GM23338 (cell line): ENCODE data around the gene SND1. TPM values are rescaled to one million over a fixed set of nuclear protein-coding genes. Genes with fewer than 3 reads are reported as not detected.

Experiments
- ATAC-seq: fragments of 200-7000 bp; cut with Tn5 transposase; 3 replicates; pipeline ENCODE4 v1.9.1; 2020
- DNase-seq: peaks from one replicate; pipeline ENCODE4 v3.0.0-alpha.2; 2015; ENCODE audit warnings: low spot score
- H2AFZ ChIP-seq: fragments of 200-600 bp; sonication (generic); 2 replicates; pipeline ENCODE4 v1.8.0; 2016; ENCODE audit warnings: antibody characterized with exemption, mild to moderate bottlenecking, moderate library complexity
- H3F3A ChIP-seq: fragments of 200-600 bp; sonication (generic); replicated peaks from 2 replicates; pipeline ENCODE4 v1.8.0; 2017; ENCODE audit warnings: antibody characterized with exemption, mixed run types, low read depth
- H3K27ac ChIP-seq: fragments of 200-600 bp; sonication (generic); 2 replicates; pipeline ENCODE4 v1.6.1; 2016; ENCODE audit warnings: low read depth
- H3K27me3 ChIP-seq: fragments of 200-600 bp; sonication (generic); 2 replicates; pipeline ENCODE4 v1.8.0; 2016; ENCODE audit warnings: mild to moderate bottlenecking, mixed run types, moderate library complexity; ENCODE audit not compliant: insufficient read depth
- H3K36me3 ChIP-seq: fragments of 200-600 bp; sonication (generic); 2 replicates; pipeline ENCODE4 v1.8.0; 2016; ENCODE audit warnings: mild to moderate bottlenecking; ENCODE audit not compliant: insufficient read depth
- H3K4me1 ChIP-seq: fragments of 200-600 bp; sonication (generic); 2 replicates; pipeline ENCODE4 v1.8.0; 2016; ENCODE audit warnings: mild to moderate bottlenecking, moderate library complexity; ENCODE audit not compliant: insufficient read depth
- H3K4me2 ChIP-seq: fragments of 200-600 bp; sonication (generic); 2 replicates; pipeline ENCODE4 v1.7.1; 2017; ENCODE audit warnings: mixed run types
- H3K4me3 ChIP-seq: fragments of 200-600 bp; sonication (generic); 2 replicates; pipeline ENCODE4 v1.6.1; 2016; ENCODE audit warnings: mixed run types
- H3K79me2 ChIP-seq: fragments of 200-600 bp; sonication (generic); replicated peaks from 2 replicates; pipeline ENCODE4 v1.8.0; 2017; ENCODE audit warnings: mild to moderate bottlenecking; ENCODE audit not compliant: insufficient read depth
- H3K9me2 ChIP-seq: fragments of 200-600 bp; sonication (generic); 2 replicates; pipeline ENCODE4 v1.8.0; 2017; ENCODE audit not compliant: insufficient read depth
- H4K20me1 ChIP-seq: fragments of 200-600 bp; sonication (generic); replicated peaks from 2 replicates; pipeline ENCODE4 v1.8.0; 2017; ENCODE audit warnings: mild to moderate bottlenecking; ENCODE audit not compliant: insufficient read depth
- H3K27ac Mint-ChIP-seq: 2 replicates; pipeline ENCODE4 v1.8.0; 2020; ENCODE audit warnings: inconsistent platforms, mild to moderate bottlenecking, moderate library complexity, mixed read lengths
- H3K27me3 Mint-ChIP-seq: 3 replicates; pipeline ENCODE4 v1.8.0; 2022; ENCODE audit warnings: low read depth, mild to moderate bottlenecking, moderate library complexity, mixed read lengths, inconsistent platforms; ENCODE audit not compliant: insufficient read depth, poor library complexity
- H3K36me3 Mint-ChIP-seq: 3 replicates; pipeline ENCODE4 v1.8.0; 2021; ENCODE audit warnings: low read depth, mild to moderate bottlenecking, inconsistent platforms, moderate library complexity, mixed read lengths
- H3K4me1 Mint-ChIP-seq: 3 replicates; pipeline ENCODE4 v1.8.0; 2020; ENCODE audit warnings: mild to moderate bottlenecking, inconsistent platforms, mixed read lengths
- H3K4me3 Mint-ChIP-seq: 3 replicates; pipeline ENCODE4 v1.8.0; 2021; ENCODE audit warnings: moderate library complexity, mild to moderate bottlenecking, inconsistent platforms, mixed read lengths
- H3K9me3 Mint-ChIP-seq: 3 replicates; pipeline ENCODE4 v1.8.0; 2020; ENCODE audit warnings: moderate library complexity, mild to moderate bottlenecking, inconsistent platforms, mixed read lengths
- ETS1 ChIP-seq: IDR thresholded peaks from 2 replicates; pipeline ENCODE4 v1.6.1; 2016; ENCODE audit warnings: antibody characterized with exemption
- EZH2 ChIP-seq: fragments of 200-600 bp; sonication (generic); IDR thresholded peaks from one replicate; pipeline ENCODE4 v1.8.0; 2017; ENCODE audit warnings: antibody characterized with exemption, mild to moderate bottlenecking, low read depth; ENCODE audit not compliant: unreplicated experiment
- EZH2phosphoT487 ChIP-seq: fragments of 200-600 bp; sonication (generic); IDR thresholded peaks from one replicate; pipeline ENCODE4 v1.8.1; 2018; ENCODE audit warnings: antibody characterized with exemption; ENCODE audit not compliant: unreplicated experiment
- NANOG ChIP-seq: IDR thresholded peaks from 2 replicates; pipeline ENCODE4 v1.6.1; 2016; ENCODE audit warnings: antibody characterized with exemption, borderline replicate concordance
- POLR2AphosphoS5 ChIP-seq: IDR thresholded peaks from 2 replicates; pipeline ENCODE4 v1.6.1; 2016; ENCODE audit warnings: antibody characterized with exemption, low read depth
- STAT1 ChIP-seq: IDR thresholded peaks from one replicate; pipeline ENCODE4 v1.6.1; 2016; ENCODE audit warnings: antibody characterized with exemption; ENCODE audit not compliant: unreplicated experiment
- ZNF462 ChIP-seq: fragments of 250-450 bp; sonication (Bioruptor Pico); IDR thresholded peaks from 2 replicates; pipeline ENCODE4 v1.5.0; 2020; ENCODE audit warnings: mild to moderate bottlenecking, moderate library complexity
- polyA plus RNA-seq: library from polyadenylated mRNA; unstranded; fragments of >200 nt; fragmentation: Nextera tagmentation; extraction: Ambion mirVana; gene quantifications from 2 replicates; pipeline ENCODE4 v1.2.1, GENCODE V29; 2016
- total RNA-seq: library from RNA; depleted of rRNA; stranded (reverse); fragments of >200 nt; shearing (Covaris generic); gene quantifications from 2 replicates; pipeline ENCODE4 v1.2.3, GENCODE V29; 2014
- TF ChIP-seq, protein P1 (sequence below): IDR thresholded peaks from one replicate; pipeline ENCODE4 v1.6.1; 2018; ENCODE audit warnings: antibody characterized with exemption; ENCODE audit not compliant: unreplicated experiment
- TF ChIP-seq, protein P2 (sequence below), 2 experiments: fragments of 200-600 bp in 1 of 2; sonication (generic) in 1 of 2; conservative IDR thresholded peaks; 2 replicates each; pipeline versions ENCODE4 v1.5.1 to v1.6.1; 2016 to 2017; ENCODE audit warnings: antibody characterized with exemption in 2 of 2, low read depth in 2 of 2, mild to moderate bottlenecking in 2 of 2, moderate library complexity in 1 of 2

SND1 gene
- total and polyA plus RNA-seq, 2 experiments from 2014 or later: 107 to 254 TPM

- TF ChIP-seq, protein P1, sequence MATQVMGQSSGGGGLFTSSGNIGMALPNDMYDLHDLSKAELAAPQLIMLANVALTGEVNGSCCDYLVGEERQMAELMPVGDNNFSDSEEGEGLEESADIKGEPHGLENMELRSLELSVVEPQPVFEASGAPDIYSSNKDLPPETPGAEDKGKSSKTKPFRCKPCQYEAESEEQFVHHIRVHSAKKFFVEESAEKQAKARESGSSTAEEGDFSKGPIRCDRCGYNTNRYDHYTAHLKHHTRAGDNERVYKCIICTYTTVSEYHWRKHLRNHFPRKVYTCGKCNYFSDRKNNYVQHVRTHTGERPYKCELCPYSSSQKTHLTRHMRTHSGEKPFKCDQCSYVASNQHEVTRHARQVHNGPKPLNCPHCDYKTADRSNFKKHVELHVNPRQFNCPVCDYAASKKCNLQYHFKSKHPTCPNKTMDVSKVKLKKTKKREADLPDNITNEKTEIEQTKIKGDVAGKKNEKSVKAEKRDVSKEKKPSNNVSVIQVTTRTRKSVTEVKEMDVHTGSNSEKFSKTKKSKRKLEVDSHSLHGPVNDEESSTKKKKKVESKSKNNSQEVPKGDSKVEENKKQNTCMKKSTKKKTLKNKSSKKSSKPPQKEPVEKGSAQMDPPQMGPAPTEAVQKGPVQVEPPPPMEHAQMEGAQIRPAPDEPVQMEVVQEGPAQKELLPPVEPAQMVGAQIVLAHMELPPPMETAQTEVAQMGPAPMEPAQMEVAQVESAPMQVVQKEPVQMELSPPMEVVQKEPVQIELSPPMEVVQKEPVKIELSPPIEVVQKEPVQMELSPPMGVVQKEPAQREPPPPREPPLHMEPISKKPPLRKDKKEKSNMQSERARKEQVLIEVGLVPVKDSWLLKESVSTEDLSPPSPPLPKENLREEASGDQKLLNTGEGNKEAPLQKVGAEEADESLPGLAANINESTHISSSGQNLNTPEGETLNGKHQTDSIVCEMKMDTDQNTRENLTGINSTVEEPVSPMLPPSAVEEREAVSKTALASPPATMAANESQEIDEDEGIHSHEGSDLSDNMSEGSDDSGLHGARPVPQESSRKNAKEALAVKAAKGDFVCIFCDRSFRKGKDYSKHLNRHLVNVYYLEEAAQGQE: no peak
- no peak for TF ChIP-seq STAT1
- no peak for TF ChIP-seq NANOG
- TF ChIP-seq EZH2: no peak
- no peak for TF ChIP-seq ETS1
Measured at GRCh38 chr7:127751062-127751461, 99.1 kb downstream of the SND1 start (continued).

- Histone ChIP-seq H3K4me1 (peaks cover 48% of the 10 kb centered on the region), H3K4me2 (no peak overlapping the region), H3K27me3 (no peaks in the 10 kb centered on the region), H3K9me2 (no peaks in the 10 kb centered on the region), H3K27ac (no peak overlapping the region), H3K36me3 (no peaks in the 10 kb centered on the region), H3K4me3 (no peak overlapping the region), H3F3A (no peaks in the 10 kb centered on the region), H4K20me1 (peaks cover 78% of the 10 kb centered on the region), H3K79me2 (peaks cover 99% of the 10 kb centered on the region), H2AFZ (no peak overlapping the region)
- no peak for ATAC-seq
- no peaks in the 10 kb centered on the region for H3K27me3 Mint-ChIP-seq
- peaks cover 67% of the 10 kb centered on the region for H3K4me1 Mint-ChIP-seq
- peaks cover 4% of the 10 kb centered on the region; the same call in 2 of the 3 replicates for H3K36me3 Mint-ChIP-seq
- no peaks in the 10 kb centered on the region for H3K9me3 Mint-ChIP-seq
- H3K27ac Mint-ChIP-seq: no peak overlapping the region
- no peak for DNase-seq
- H3K4me3 Mint-ChIP-seq: no peak overlapping the region
- TF ChIP-seq EZH2phosphoT487 (no peak), STAT1 (no peak), ZNF462 (CRISPR knock-in tag) (no peak), EZH2 (no peak), POLR2AphosphoS5 (no peak)
- TF ChIP-seq, protein P2, sequence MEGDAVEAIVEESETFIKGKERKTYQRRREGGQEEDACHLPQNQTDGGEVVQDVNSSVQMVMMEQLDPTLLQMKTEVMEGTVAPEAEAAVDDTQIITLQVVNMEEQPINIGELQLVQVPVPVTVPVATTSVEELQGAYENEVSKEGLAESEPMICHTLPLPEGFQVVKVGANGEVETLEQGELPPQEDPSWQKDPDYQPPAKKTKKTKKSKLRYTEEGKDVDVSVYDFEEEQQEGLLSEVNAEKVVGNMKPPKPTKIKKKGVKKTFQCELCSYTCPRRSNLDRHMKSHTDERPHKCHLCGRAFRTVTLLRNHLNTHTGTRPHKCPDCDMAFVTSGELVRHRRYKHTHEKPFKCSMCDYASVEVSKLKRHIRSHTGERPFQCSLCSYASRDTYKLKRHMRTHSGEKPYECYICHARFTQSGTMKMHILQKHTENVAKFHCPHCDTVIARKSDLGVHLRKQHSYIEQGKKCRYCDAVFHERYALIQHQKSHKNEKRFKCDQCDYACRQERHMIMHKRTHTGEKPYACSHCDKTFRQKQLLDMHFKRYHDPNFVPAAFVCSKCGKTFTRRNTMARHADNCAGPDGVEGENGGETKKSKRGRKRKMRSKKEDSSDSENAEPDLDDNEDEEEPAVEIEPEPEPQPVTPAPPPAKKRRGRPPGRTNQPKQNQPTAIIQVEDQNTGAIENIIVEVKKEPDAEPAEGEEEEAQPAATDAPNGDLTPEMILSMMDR (conservative IDR thresholded peaks at IDR 0.05; ENCODE audit: low read depth in 2 of 2): no peak
Measured at GRCh38 chr7:127751490-127752448, 99.8 kb downstream of the SND1 start.
